Activated CD4-positive, alpha-beta T cell treated with anti-CD3 and anti-CD28 coated beads for 36 hours (primary cell): ENCODE data around the gene DIPK2B. TPM values are rescaled to one million over a fixed set of nuclear protein-coding genes. Genes with fewer than 3 reads are reported as not detected.

Experiments
- ATAC-seq: fragments of 200-7000 bp; cut with Tn5 transposase; one replicate; pipeline ENCODE4 v1.10.0; 2021; ENCODE audit warnings: mild to moderate bottlenecking, moderate library complexity
- CTCF ChIA-PET: fragments of 350-600 bp; sonication (Branson Sonifier 250); formaldehyde crosslinking; loops from one replicate; lab custom pipeline; 2021; ENCODE audit warnings: antibody characterized with exemption; lab: Charles Lee
- POLR2A ChIA-PET: fragments of 350-600 bp; sonication (Branson Sonifier 250); formaldehyde crosslinking; loops from one replicate; lab custom pipeline; 2021; ENCODE audit warnings: antibody characterized with exemption, inconsistent platforms; lab: Charles Lee
- DNase-seq: peaks from one replicate; pipeline ENCODE4 v3.0.0-alpha.2; 2020
- H3K27ac Mint-ChIP-seq: one replicate; pipeline ENCODE4 v1.8.0; 2021; ENCODE audit warnings: mixed read lengths
- H3K27me3 Mint-ChIP-seq: one replicate; pipeline ENCODE4 v1.8.0; 2021; ENCODE audit warnings: mixed read lengths
- H3K36me3 Mint-ChIP-seq: one replicate; pipeline ENCODE4 v1.8.0; 2021; ENCODE audit warnings: low read depth, mixed read lengths
- H3K4me1 Mint-ChIP-seq: one replicate; pipeline ENCODE4 v1.8.0; 2021; ENCODE audit warnings: mixed read lengths
- H3K4me3 Mint-ChIP-seq: one replicate; pipeline ENCODE4 v1.8.0; 2021; ENCODE audit warnings: mild to moderate bottlenecking, moderate library complexity, mixed read lengths
- H3K9me3 Mint-ChIP-seq: one replicate; pipeline ENCODE4 v1.8.0; 2021; ENCODE audit warnings: low read depth, mixed read lengths
- intact Hi-C, 2 experiments: fragments of 100-400 bp; cut with DNase I in 1 of 2; cut with micrococcal nuclease in 1 of 2; formaldehyde crosslinking; loops; one replicate each; pipeline versions ENCODE4 v1.14.2 to v1.15.1; 2022 to 2024; cut with DNase I, micrococcal nuclease
- total RNA-seq, 2 experiments: library from RNA; stranded (reverse); gene quantifications; one replicate each; pipeline ENCODE4 v1.2.3, GENCODE V29; 2021

Gene DIPK2B
- total RNA-seq, 2 experiments from 2014 or later: 0.07 to 0.32 TPM

DNA sequence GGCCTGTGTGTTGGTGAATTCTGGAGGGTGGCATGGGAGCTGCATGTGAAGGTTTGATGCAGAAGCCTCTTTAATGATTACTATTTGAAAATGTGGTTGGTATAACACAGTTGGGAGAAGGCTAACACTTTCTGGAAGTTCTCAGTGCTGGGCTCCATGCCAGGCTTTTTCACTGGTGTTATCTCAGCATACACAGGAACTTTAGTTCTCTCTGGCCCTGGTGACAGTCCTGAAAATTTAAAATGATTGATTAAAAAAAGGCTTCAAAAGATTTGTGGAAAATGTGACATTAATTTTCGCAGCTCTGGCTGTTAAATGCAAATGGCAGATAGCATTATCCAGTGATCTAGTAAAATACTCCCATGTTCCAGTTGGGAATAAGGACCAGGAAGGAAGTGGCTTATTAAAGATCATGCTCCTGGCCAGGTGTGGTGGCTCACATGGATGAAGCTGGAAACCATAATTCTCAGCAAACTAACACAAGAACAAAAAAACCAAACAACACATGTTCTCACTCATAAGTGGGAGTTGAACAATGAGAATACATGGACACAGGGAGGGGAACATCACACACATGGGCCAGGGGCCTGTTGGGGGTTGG, 36.6 kb downstream of the DIPK2B start:
- POLR2A ChIA-PET: no interaction called here
- intact Hi-C loops: no loop called here
- ATAC-seq: no peak
- Mint-ChIP-seq H3K4me1 (no peaks in the 10 kb centered on the region), H3K4me3 (no peak overlapping the region), H3K36me3 (no peaks in the 10 kb centered on the region), H3K27ac (no peak overlapping the region), H3K27me3 (no peaks in the 10 kb centered on the region), H3K9me3 (no peaks in the 10 kb centered on the region)
- CTCF ChIA-PET: no interaction called here
- no peak for DNase-seq

- no peak for DNase-seq
- no peaks in the 10 kb centered on the region for H3K27me3 Mint-ChIP-seq
Observed at GRCh38 chrX:45157647-45158046, 43.0 kb downstream of the DIPK2B start.

DNA sequence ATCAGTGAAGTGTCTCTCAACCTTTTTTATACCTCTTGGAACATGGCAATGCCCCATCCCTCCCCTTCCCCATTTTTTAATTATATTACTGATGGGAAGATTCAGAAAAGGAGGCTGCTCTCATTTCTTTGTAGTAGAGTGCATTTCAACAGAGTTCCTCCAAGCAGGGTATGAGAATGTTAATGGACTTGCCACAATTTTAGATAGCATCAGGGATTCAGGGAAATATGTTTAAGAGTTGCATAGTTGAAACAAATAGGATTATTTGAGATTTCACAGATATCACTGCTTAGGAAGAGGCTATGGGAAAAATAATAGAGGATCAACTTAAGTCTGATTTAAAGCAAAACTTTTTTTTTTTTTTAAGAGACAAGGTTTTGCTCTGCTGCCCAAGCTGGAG, 46.2 kb downstream of the DIPK2B start:
- intact Hi-C loops: no loop called here
- ChIA-PET CTCF (no interaction called here), POLR2A (no interaction called here)
- Mint-ChIP-seq H3K27me3 (no peaks in the 10 kb centered on the region), H3K4me1 (no peaks in the 10 kb centered on the region), H3K27ac (no peak overlapping the region), H3K36me3 (no peaks in the 10 kb centered on the region), H3K9me3 (no peaks in the 10 kb centered on the region), H3K4me3 (no peak overlapping the region)
- DNase-seq: no peak
- ATAC-seq: no peak

More at GRCh38 chrX:45157647-45158046, 43.0 kb downstream of the DIPK2B start:
- ATAC-seq: no peak
- CTCF ChIA-PET: interaction anchor here (0.6 kb wide), 1 partner anchor 8 kb away, joined by 3 read pairs; no protein-coding TSS in a partner anchor
- no peak overlapping the region for H3K27ac Mint-ChIP-seq
- intact Hi-C loops: no loop called here
- POLR2A ChIA-PET: no interaction called here
- H3K9me3 Mint-ChIP-seq: no peaks in the 10 kb centered on the region
- H3K36me3 Mint-ChIP-seq: no peaks in the 10 kb centered on the region
- H3K4me1 Mint-ChIP-seq: no peaks in the 10 kb centered on the region
- H3K4me3 Mint-ChIP-seq: no peak overlapping the region

DNA sequence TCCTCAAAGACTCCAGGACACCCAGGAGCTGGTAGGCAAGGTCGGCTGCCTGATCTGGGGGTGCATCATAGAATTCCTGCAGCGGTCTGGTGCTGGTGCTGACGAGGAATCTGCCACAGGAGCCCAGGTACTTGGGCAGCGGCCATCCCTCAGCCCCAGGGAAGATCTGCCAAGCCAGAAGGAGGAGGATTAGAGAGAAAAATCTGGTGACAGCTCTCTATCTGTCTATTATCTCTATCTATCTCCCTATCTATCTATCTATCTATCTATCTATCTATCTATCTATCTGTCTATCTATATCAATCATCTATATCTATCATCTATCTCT, 46.7 kb downstream of the DIPK2B start:
- Mint-ChIP-seq H3K36me3 (no peaks in the 10 kb centered on the region), H3K4me3 (no peak overlapping the region), H3K9me3 (no peaks in the 10 kb centered on the region), H3K4me1 (no peaks in the 10 kb centered on the region), H3K27me3 (no peaks in the 10 kb centered on the region), H3K27ac (no peak overlapping the region)
- intact Hi-C loops: no loop called here
- CTCF ChIA-PET: no interaction called here
- ATAC-seq: no peak
- POLR2A ChIA-PET: no interaction called here
- no peak for DNase-seq
